Smooth muscle cell (in vitro differentiated cells): ENCODE data around the gene SYT1. TPM values are rescaled to one million over a fixed set of nuclear protein-coding genes. Genes with fewer than 3 reads are reported as not detected.

Experiments
- DNase-seq: peaks from one replicate; lab custom pipeline; 2025; ENCODE audit not compliant: unreplicated experiment; lab: John Stamatoyannopoulos, UW
- H2AFZ ChIP-seq: fragments of 200-600 bp; sonication (generic); 2 replicates; pipeline ENCODE4 v1.6.0; 2016; ENCODE audit warnings: antibody characterized with exemption, low read depth, mild to moderate bottlenecking
- H3F3A ChIP-seq: fragments of 200-600 bp; sonication (generic); 2 replicates; pipeline ENCODE4 v1.6.0; 2017; ENCODE audit warnings: antibody characterized with exemption, low read depth
- H3K27ac ChIP-seq: fragments of 200-600 bp; sonication (generic); 2 replicates; pipeline ENCODE4 v1.5.1; 2016; ENCODE audit warnings: low read depth, mild to moderate bottlenecking
- H3K27me3 ChIP-seq: fragments of 200-600 bp; sonication (generic); 2 replicates; pipeline ENCODE4 v1.6.1; 2016; ENCODE audit warnings: low read depth, mild to moderate bottlenecking
- H3K36me3 ChIP-seq: fragments of 200-600 bp; sonication (generic); 2 replicates; pipeline ENCODE4 v1.5.1; 2016; ENCODE audit warnings: low read depth
- H3K4me1 ChIP-seq: fragments of 200-600 bp; sonication (generic); 2 replicates; pipeline ENCODE4 v1.5.1; 2016; ENCODE audit warnings: low read depth
- H3K4me2 ChIP-seq: fragments of 200-600 bp; sonication (generic); 2 replicates; pipeline ENCODE4 v1.6.0; 2016; ENCODE audit warnings: mild to moderate bottlenecking
- H3K4me3 ChIP-seq: fragments of 200-600 bp; sonication (generic); 2 replicates; pipeline ENCODE4 v1.5.1; 2016; ENCODE audit warnings: mild to moderate bottlenecking
- H3K79me2 ChIP-seq: fragments of 200-600 bp; sonication (generic); 2 replicates; pipeline ENCODE4 v1.6.0; 2016; ENCODE audit warnings: low read depth, mild to moderate bottlenecking
- H3K9ac ChIP-seq: fragments of 200-600 bp; sonication (generic); 2 replicates; pipeline ENCODE4 v1.6.0; 2016; ENCODE audit warnings: low read depth
- H3K9me3 ChIP-seq: fragments of 200-600 bp; sonication (generic); replicated peaks from 2 replicates; pipeline ENCODE4 v1.5.1; 2016; ENCODE audit warnings: low read depth
- H4K20me1 ChIP-seq: fragments of 200-600 bp; sonication (generic); 2 replicates; pipeline ENCODE4 v1.6.0; 2016; ENCODE audit warnings: low read depth
- WGBS: methylation state at CpG from one replicate; pipeline ENCODE4 v1.1.7; 2016; ENCODE audit warnings: low lambda C conversion rate; 5-methylcytosine and 5-hydroxymethylcytosine counted together
- polyA plus RNA-seq: library from polyadenylated mRNA; unstranded; fragments of >200 nt; fragmentation: Nextera tagmentation; extraction: Ambion mirVana; gene quantifications from 2 replicates; pipeline ENCODE4 v1.2.1, GENCODE V29; 2016
- total RNA-seq: library from RNA; depleted of rRNA; stranded (reverse); fragments of >200 nt; gene quantifications from 2 replicates; pipeline ENCODE4 v1.2.3, GENCODE V29; 2014
- TF ChIP-seq, protein P1 (sequence below): fragments of 200-600 bp; sonication (generic); IDR thresholded peaks from 2 replicates; pipeline ENCODE4 v1.5.1; 2017; ENCODE audit warnings: borderline replicate concordance, mild to moderate bottlenecking, antibody characterized with exemption; ENCODE audit not compliant: insufficient read depth, poor library complexity, severe bottlenecking

The SYT1 gene
- total and polyA plus RNA-seq, 2 experiments from 2014 or later, result 5.2 to 10.2 TPM

DNA sequence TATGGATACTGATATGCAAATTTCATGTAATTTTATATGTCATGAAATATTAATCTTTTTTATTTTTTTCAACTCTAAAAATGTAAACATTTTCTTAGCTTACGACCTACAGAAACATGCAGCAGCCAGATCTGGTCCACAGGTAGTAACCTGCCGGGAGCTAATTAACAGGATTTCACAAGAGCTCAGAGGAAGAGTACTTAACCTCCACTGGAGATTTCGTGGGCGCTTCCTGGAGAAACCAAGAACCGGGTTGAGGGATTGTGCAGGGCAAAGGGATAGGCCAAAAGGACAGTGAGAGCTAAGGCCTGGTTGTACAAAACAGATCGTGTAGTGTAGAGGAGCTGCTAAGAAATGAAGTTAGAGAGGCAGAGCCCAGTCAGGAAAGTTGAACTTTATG is 510.5 kb downstream of the SYT1 start:
- no peaks in the 10 kb centered on the region for H3K79me2 ChIP-seq
- no peak overlapping the region for H3K9ac ChIP-seq
- TF ChIP-seq, protein P1, sequence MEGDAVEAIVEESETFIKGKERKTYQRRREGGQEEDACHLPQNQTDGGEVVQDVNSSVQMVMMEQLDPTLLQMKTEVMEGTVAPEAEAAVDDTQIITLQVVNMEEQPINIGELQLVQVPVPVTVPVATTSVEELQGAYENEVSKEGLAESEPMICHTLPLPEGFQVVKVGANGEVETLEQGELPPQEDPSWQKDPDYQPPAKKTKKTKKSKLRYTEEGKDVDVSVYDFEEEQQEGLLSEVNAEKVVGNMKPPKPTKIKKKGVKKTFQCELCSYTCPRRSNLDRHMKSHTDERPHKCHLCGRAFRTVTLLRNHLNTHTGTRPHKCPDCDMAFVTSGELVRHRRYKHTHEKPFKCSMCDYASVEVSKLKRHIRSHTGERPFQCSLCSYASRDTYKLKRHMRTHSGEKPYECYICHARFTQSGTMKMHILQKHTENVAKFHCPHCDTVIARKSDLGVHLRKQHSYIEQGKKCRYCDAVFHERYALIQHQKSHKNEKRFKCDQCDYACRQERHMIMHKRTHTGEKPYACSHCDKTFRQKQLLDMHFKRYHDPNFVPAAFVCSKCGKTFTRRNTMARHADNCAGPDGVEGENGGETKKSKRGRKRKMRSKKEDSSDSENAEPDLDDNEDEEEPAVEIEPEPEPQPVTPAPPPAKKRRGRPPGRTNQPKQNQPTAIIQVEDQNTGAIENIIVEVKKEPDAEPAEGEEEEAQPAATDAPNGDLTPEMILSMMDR, result no peak
- no peaks in the 10 kb centered on the region for H3K27me3 ChIP-seq
- 69% methylated on average over 6 of the region's 6 CpGs for WGBS
- H3K4me3 ChIP-seq, result no peak overlapping the region
- no peak overlapping the region for H2AFZ ChIP-seq
- DNase-seq, result no peak
- no peaks in the 10 kb centered on the region for H3K9me3 ChIP-seq
- no peaks in the 10 kb centered on the region for H3K4me1 ChIP-seq
- no peak overlapping the region for H3K27ac ChIP-seq
- no peak overlapping the region for H3K4me2 ChIP-seq
- H3F3A ChIP-seq, result no peaks in the 10 kb centered on the region
- H4K20me1 ChIP-seq, result no peaks in the 10 kb centered on the region
- no peaks in the 10 kb centered on the region for H3K36me3 ChIP-seq

DNA sequence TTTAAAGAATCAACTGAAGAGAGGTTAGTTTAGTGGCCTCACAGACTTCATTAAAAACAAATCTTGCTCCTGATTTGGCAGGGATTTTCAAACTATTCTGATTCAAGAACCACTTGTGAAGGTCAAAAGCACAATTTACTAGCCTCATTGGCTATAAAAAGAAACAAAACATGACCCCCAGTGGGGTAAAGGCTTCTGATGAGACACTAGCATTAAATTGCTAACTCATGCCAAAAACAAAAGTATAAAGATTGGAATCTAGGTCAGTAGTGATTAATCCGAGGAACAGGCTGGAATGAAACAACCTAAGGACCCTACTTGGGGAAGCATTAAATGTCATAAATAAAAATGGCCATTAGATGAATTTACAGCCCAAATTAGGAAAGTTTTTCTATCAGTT is 513.9 kb downstream of the SYT1 start:
- WGBS, result 76% methylated on average over 1 of the region's 1 CpG
- no peaks in the 10 kb centered on the region for H3F3A ChIP-seq
- no peak overlapping the region for H3K9ac ChIP-seq
- H3K36me3 ChIP-seq, result no peaks in the 10 kb centered on the region
- H4K20me1 ChIP-seq, result no peaks in the 10 kb centered on the region
- no peaks in the 10 kb centered on the region for H3K9me3 ChIP-seq
- no peak overlapping the region for H3K4me3 ChIP-seq
- no peak overlapping the region for H3K27ac ChIP-seq
- peaks cover 8% of the 10 kb centered on the region for H3K4me1 ChIP-seq
- DNase-seq, result no peak
- H3K79me2 ChIP-seq, result no peaks in the 10 kb centered on the region
- no peak overlapping the region for H2AFZ ChIP-seq
- H3K27me3 ChIP-seq, result no peaks in the 10 kb centered on the region
- TF ChIP-seq, protein P1, result no peak
- H3K4me2 ChIP-seq, result no peak overlapping the region

DNA sequence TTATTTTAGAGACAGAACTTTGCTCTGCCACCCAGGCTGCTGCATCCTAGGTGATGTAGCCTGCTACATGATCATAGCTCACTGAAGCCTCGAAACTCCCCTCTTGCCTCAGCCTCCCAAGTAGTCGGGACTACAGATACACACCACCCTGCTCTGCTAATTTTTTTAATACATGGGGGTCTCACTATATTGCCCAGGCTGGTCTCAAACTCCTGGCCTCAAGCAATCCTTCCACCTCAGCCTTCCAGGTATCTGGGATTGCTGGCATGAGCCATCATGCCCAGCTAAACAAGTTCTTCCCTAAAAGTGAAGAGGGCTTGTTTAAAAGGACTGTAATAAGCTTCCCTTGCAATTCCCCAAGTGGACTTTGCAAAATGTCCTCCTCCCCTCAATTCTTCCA is 515.8 kb downstream of the SYT1 start:
- Histone ChIP-seq H3K4me1 (peaks cover 8% of the 10 kb centered on the region), H3K4me3 (no peak overlapping the region), H2AFZ (no peak overlapping the region), H3K27me3 (no peaks in the 10 kb centered on the region), H4K20me1 (no peaks in the 10 kb centered on the region), H3K79me2 (no peaks in the 10 kb centered on the region), H3K36me3 (no peaks in the 10 kb centered on the region), H3K9me3 (no peaks in the 10 kb centered on the region), H3K9ac (no peak overlapping the region), H3K27ac (no peak overlapping the region), H3K4me2 (no peak overlapping the region), H3F3A (no peaks in the 10 kb centered on the region)
- DNase-seq, result no peak
- 89% methylated on average over 2 of the region's 2 CpGs for WGBS
- TF ChIP-seq, protein P1, result no peak
